ENCODE data around the gene KCNN2.

DNA sequence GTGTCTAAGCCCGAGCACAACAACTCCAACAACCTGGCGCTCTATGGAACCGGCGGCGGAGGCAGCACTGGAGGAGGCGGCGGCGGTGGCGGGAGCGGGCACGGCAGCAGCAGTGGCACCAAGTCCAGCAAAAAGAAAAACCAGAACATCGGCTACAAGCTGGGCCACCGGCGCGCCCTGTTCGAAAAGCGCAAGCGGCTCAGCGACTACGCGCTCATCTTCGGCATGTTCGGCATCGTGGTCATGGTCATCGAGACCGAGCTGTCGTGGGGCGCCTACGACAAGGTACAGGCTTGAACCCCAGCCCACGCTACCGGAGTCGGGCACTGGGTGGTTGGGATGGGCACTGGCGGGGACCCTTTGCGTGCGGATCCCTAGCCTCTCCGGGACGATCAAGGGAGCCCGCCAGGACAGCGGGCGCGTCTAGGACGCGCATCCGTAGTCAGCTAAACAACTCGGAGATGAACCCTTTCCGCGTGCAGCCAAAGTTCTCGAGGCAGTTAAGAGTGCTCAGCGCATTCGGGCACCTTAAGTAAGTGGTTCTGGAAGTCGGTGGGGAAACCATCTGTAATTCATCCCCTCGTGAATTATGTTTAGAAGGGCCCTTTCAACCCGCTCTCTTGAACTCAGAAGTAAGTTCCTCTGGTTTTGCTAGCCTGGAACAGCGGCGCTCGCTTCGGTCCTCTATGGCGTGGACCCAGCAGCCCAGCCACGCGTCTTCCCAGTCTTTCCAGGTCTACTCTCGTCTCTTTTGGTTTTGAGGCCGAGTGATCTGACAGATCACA, 1.3 kb downstream of the KCNN2 start:
- no peak for TF ChIP-seq POLR2A (IDR thresholded peaks at IDR 0.05)
- TF ChIP-seq, protein P1, sequence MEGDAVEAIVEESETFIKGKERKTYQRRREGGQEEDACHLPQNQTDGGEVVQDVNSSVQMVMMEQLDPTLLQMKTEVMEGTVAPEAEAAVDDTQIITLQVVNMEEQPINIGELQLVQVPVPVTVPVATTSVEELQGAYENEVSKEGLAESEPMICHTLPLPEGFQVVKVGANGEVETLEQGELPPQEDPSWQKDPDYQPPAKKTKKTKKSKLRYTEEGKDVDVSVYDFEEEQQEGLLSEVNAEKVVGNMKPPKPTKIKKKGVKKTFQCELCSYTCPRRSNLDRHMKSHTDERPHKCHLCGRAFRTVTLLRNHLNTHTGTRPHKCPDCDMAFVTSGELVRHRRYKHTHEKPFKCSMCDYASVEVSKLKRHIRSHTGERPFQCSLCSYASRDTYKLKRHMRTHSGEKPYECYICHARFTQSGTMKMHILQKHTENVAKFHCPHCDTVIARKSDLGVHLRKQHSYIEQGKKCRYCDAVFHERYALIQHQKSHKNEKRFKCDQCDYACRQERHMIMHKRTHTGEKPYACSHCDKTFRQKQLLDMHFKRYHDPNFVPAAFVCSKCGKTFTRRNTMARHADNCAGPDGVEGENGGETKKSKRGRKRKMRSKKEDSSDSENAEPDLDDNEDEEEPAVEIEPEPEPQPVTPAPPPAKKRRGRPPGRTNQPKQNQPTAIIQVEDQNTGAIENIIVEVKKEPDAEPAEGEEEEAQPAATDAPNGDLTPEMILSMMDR (IDR thresholded peaks at IDR 0.05) = no peak

All from sigmoid colon (tissue), 3 donors.